GM19467 (cell line): ENCODE data around the gene LRRC25.

ENCODE experiments used
- ATAC-seq: cut with Tn5 transposase; IDR thresholded peaks from one replicate; pipeline ENCODE4 v1.9.1; 2021; ENCODE audit warnings: mild to moderate bottlenecking, moderate library complexity; ENCODE audit not compliant: unreplicated experiment

The LRRC25 gene

DNA sequence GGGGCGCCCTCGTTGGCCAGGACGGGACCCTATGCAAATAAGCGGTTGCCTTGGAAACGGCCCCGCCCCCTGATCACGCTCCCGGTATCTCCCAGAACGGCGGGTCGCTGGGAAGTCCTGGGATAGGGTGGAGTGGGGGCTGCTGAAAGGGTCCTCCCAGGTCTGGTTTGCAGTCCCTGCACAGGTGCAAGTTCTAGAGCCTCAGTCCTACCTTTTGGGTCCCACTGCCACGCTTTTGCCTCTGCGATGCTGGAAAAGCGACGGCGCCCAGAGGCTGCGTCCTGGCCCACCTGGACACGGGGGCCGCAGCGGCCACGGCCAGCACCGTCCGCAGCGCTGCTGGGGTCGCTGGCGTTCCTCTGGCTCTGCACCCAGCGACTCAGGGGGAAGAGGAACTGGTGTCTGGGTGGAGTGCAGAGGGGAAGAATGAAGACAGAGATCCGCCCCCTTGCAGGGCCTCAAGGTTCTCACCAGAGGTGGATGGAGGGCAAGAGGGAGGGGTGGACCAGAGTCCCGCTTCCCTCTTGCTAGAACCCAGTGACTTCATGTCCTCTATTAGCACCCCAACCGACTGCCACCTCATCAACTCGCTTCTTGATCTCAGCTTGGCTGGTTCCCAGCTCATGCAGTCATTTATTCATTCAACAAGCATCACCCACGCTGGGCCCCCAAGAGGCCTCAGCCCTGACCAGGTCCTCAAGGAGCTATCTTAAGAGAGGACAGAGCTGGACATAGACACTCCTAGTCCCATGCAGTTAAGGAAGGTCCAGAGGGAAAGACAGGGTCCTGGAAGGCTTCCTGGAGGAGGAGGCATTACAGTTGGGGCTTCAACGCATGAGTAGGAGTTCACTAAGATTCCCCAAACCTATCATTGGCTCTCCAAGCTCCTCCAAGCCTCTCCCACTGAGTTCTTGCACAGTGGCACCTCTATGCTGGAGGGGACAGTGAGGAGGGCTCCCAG lies at the start of gene LRRC25:
Gene LRRC25 (minus strand): TSS at position 381 of the 961 bp plus-strand sequence. CDS start 659 bp downstream, outside the sequence.
- ATAC-seq, result no peak

DNA sequence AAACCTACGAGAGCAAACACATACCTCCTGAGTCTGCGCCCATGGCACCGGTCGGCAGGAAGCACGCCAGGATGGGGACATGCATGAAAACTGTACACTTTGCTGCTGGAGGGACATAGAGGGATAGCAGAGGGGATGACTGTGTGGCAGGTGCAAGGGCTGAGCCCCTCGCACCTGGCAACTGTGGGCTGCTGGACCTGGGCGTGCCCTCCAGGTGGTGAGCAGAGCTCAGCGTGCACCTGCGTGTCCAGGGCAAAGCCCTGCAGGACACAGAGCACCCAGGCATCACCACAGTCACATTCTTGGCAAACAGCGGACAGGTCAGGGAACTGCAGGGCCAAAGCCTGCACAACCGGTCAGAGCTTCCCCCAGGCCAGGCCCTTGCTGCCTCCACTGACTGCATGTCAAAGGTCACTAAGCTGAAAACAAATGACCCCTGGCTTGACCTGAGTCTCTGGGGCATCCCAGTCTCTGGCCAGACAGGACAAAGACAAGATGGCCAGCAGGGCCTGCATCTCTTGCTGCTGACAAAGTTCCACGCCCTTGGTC lies 49.5 kb upstream of the LRRC25 start:
- ATAC-seq, result no peak

DNA sequence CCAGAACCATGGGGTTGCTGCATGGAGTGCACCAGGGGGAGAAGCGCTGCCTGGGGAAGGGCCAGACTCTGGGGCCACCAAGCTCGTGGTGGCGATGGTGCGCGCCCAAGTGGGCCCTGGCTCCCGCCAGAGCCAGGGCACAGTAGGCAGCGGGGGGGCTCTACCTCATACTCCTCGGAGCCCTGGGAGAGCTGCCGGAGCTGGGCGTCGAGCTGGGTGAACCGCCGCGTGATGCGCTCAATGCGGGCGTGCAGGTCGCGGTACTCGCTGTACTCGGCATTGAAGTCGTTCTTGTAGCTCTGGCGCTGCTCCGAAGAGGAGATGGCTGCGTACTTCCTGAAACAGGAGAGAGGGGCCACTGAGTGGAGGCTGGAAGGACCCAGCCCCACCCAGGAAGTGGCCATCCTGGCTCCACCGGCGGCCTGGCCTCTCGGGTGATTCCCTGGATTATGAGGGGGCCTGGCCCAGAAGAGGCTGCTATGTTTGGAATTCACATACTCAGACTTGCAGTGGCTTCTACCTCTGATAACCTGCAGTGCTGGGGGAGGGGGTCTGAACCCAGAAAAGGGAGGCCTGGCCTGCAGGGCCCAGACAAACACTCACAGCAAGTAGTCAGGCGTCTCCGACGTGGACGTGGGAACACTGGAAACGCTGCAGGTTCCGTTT lies 48.9 kb upstream of the LRRC25 start:
- no peak for ATAC-seq

DNA sequence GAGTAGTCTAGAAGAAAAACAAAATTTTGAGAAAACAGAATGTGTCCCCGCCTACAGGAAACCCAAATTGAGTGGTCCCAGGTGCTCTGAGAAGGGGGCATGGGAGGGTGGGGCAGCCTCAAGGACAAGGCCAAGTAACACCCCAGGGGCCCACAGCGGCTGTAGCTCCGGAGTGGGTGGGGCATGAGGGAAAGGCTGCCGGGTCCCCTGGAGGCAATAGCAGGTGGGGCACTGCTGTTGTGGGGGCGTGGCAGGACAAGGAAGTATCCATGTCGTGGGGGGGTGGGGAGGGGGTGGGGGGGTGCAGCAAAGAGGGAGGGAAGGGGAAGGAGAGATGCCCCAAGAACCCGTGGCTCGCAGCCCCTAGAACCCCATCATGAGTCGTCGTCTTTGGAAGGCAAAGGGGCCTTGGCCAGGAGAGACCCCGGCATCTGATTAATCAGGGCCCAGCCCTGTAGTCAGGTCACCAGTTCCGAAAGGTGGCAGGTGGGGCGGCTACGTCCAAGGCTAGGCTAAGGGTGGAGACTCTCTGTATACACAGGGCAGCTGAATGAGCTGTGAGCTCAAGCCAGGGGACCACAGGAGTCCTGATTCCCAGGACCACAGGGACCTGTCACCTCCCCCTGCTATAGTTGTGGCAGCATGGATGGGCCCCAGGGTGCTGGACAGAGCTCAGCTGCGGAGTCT lies 48.0 kb upstream of the LRRC25 start:
- ATAC-seq, result no peak

DNA sequence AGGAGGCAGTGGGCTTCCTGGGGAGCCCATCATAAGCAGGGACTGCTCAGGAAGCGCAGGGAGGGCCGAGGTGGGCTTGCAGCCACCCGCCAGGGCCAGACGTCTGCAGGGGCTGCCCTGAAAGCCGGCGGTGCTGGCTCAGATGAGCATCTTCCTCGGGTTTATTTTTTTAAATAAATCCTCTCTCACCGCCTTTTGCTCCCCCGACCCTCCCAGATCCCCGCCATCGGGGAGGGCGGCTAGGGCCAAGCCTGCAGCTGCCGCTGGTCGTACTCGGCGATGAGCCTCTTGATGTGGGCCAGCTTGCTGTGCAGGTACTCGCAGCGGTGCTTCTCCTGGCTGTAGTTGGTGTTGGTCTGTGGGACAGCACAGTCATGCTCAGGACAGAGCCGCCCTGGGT lies 47.1 kb upstream of the LRRC25 start:
- no peak for ATAC-seq

DNA sequence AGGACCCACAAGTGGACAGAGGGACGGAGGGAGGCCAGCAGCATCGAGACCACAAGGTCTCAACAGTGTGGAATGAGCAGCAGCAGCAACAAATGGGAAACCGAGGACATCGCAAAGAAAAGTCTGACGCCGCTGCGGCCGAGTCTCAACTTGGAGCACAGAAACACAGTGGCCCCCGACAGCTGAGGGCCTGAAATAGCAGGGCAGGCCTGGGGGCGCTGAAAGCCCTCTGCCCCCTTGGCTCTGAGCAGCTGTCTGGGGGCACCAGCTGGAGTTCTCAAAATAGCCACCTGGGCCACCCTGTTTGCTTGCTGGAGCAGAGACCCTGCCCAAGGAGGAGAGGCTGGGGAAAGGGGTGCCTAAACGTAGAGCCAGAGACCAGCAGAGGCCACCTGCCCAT lies 46.4 kb upstream of the LRRC25 start:
- ATAC-seq, result no peak

DNA sequence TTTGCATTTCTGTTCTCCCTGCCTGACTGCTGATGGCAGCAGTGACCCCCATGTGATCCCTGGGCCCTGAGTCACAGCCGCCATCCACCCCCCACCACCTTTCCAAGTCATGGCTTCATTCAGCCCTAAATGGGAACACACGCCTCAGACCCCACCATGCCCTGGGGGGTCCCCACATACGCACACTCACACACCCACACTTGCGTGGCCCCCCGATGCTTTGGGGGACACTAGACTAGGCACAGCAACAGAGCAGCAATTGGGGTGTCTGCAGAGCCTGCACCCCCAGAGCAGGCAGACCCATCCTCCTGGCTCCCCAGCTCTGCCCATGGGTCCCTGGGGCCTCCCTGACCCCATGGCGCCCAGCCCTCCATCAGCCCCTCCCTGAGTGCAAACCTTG lies 46.0 kb upstream of the LRRC25 start:
- no peak for ATAC-seq

DNA sequence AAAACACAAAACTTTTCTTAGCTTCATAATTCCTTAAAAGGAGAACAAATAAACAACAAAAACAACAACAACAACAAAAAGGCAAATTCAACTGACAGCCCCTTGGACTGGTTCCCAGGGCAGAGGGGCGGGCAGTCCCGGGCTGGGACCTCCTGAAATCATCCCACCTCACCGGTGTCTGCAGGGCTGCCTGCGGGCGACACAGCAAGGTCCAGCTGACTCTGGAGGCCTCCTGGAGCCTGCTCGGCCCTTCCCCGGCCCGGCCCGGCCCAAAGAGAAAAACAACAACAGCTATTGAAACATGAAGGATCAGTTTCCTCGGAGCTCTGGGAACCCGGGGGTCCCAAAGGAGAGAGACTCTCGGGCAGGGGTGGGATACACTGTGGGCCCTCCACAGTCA lies 45.5 kb upstream of the LRRC25 start:
- no peak for ATAC-seq

DNA sequence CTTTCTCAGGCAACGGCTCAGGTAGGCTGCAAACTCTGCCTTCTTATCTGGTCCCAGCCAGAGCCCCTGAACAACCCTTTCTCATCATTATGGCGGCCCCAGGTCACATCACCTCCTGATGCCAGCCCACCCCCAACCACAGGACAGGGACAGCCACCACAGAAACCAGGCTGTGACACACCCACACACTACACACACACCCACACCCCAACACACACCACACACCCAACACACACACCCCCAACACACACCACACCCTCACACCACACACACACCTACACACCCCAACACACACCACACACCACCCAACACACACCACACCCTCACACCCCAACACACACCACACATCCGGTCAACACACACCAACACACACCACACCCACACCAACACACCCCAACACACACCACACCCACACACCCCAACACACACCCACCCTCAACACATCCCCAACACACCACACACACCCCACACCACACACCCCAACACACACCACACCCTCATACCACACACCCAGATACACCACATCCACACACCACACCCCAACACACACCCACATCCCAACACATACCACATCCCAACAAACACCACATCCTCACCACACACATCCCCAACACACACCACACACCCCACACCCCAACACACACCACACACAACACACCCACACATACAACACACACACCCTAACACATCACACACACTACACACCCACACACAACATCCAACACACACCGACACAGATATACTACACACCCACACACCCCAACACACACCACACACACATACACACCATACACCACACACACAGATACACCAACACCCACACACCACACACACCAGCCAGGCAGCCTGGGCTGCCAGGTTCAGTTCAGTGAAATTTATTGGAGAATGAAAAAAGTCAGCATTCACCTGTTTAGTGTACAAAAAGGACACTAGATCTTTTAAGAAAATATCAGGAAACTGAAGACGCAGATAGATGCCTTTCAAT lies 44.7 kb upstream of the LRRC25 start:
- no peak for ATAC-seq

DNA sequence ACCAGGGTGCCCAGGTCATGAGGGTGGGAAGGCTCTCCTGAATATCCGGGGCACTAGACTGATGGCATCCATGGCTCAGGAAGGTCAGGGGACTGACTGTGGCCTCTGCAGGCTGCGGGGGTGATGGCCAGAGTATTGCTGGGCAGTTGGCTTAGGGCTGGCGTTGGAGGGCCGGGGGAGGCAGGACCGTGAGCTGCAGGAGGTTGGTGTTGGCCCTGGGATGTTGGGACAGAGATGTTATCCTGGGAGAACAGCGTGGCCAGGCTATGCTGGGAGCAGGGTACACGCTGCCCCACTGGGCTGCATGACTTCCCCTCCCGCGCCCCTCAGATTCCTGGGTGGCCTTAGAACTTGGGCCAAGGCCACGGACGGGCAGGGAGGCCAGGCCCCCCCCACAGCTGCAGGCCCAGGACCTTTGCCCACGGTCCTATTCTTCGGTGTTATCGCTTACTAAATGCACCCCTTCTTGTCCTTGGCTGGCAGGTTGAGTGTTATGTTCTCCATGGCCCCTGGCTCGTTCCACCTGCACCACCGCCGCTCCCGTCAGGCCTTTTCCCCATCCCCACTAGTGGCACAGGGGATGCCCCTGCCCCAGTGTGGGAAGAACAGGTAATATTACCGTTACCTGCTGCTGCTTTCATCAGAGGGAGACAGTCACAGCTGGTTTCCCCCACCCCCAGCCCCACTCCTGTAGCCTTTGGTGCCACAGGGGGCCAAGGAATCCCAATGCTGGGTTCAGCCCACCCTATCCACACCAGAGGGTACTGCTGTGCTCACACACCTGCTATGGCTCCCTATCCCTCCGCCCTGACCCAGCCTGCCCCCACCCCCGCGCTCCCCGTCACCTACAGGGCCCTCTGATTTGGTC lies 43.7 kb upstream of the LRRC25 start:
- ATAC-seq, result no peak

DNA sequence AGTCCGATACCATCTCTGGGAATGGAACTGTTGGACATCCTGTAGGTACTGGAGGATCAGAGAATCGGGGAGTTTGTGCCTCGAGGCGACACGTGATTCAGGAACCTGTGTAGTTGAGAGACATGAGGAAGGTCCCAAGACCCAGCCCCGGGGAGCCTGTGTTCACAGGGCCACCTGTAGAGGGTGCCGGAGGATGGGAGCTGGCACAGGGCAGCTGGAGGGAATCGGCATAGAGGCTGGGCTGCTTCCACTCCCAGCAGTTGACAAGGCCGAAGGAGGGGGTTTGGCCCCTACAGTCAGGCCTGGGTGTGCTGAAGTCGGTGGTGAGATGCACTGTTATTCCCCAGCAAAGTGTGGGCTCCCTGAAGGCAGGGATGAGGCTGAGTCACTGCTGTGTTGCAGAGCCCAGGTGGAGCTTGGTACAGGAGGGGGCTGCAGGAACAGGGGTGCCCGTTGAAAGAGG lies 43.0 kb upstream of the LRRC25 start:
- no peak for ATAC-seq

DNA sequence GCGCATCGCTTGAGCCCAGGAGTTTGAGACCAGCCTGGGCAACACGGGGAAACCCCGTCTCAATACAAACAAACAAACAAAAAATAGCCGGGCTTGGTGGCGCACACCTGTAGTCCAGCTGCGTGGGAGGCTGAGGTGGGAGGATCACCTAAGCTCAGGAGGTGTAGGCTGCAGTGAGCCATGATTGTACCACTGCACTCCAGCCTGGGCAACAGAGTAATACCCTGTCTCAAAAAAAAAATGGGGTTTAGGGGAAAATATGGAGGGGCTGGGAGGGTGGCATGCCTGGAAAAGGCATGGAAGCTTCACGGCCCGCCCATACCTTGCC lies 42.5 kb upstream of the LRRC25 start:
- no peak for ATAC-seq

DNA sequence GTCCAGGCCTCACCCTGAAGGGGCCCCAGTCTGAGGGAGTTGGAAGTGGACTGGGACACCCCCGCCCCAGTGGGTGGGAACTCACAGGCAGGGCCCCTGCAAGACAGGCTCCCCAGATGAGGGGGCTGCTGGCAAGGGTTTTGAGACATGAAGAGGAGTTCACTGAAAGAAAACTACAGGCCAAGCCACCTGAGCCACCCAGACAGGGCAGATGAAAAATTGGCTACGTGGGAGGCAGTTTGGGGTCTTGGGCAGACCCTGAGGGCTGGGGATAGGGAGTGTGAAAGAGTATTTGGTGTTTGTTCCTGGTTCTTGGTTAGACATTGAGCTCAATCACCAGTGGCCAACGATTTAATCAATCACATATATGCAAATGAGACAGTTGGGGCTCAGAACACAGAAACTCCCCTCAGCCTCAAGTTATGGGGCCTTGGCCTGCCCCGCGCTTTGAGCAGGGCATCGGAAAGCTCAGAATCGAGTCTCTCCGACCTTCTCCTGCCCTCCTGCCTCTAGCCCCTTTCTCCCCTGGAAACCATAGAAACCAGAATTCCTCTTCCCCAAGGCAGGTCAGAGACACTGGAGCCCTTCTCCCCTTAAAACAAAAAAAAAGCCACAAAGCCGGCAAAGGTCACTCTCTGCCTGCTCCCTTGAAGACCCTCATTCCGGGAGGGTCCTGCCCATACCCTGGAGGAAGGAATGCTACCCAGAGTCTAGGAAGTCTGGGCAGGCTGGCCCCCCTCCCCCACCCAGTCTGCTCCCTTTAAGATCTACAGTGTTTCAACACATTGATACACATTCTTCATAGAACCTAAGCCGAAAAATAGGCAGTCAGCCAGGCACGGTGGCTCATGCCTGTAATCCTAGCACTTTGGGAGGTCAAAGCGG lies 41.8 kb upstream of the LRRC25 start:
- ATAC-seq, result no peak

DNA sequence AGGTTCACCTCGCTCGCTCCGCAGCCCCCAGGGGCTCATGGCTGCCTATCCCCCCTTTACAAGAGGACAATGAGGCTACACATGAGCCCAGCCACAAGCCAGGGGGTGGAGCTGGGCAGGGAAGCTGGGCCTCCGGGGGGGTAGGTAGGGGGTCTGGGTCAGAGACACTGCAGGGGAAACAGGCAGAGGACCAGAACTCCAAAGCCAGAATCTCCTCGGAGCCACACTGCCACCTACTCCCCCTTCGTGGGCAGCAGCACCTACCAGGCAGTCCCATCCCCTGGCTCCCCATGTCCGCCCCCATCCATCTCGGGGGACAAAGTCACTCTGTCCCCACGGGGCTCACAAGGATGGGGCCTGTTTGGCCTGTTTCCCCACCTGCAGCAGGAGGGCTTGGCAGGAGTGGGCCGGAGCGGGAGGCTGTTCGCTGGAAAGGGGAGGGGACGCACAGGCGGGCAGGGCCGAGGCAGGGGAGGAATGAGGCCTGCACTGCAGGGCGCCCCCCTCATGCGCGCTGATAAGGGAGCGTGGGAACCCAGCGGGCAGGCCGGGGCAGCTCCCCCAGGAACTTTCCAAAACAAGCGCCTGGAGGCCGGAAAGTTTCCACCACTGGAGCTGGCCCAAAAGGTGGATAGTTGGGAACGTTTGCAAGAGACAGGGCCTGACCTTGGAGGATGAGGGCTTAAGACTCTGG lies 41.1 kb upstream of the LRRC25 start:
- ATAC-seq, result no peak

DNA sequence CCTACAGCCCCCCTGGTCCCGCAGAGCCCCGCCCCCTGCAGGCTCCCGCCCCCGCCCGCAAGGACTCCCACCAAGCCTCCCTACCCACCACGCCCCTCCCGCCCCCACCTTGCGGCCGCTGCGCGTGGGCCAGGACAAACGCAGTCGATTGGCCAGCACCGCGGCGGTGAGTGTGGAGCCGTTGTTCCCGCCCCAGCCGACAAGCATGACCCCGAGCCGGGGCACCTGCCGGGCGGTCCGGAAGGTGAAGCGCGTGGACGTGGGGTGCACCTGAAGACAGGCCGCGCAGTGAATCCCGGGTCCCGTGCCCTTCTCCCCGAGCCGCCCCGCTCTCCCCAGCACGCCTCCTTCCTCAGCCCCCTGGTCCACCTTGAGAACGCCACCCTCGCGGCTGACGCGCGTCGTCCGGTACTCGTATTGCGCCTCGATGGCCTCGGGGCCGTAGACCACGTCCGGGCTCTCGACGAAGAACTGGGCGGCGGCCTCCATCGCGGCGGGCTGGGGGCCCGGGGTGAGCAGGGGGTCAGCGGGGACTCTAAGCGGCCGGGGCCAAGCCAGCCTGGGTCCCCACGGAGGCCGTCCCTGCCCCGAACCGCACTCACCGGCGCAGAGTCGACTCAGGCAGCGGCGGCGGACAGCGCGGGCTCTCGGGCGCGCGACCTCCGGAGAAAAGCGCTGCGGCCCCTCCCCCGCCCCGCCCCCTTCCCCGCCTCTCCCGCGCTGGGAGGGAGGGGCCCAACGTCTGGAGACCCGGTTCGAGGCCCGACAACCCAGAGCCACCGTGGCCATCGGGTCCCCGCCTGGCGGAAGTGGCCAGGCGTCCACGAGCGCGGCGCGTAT lies 40.3 kb upstream of the LRRC25 start, which contains the start of gene ISYNA1:
Gene ISYNA1 (minus strand): TSS at position 643 of the 840 bp plus-strand sequence. CDS start 154 bp downstream, at position 489.
- no peak for ATAC-seq

DNA sequence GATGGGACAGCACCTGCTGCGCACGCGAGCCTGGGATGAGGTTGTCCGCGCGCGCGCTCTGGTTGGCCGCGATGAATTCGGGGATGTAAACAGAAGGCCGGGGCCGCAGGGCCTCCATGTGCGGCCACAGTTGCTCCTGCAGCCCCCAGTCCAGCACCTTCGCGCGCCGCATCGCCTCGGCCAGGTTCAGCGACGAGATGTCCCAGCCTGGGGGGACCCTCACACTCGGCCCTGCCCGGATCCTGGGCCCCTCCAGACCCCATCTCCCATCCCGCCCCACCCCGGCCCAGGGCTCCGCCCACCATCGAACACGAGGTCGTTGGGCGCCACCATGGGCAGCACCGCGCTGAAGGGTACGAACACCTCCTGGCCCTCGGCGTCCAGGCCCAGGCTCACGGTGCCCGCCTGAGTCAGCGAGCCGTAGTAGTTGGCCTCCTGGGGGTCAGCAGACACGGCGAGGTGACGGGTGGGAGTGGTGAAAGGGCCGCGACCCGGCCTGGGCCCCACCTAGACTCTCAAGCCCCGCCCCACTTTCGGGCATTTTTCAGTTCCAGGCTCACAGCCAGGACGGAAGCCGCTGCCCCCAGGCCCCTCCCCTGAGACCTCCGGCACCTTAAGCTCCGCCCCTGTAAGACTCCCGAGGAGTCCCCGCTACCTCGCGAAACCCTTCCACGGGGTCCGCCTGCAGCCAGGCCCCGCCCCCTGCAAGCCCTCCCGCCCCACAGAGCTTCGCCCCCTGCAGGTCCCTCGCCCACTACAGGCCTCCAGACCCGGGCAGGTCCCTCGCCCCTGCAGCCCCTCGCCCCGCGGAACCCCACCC lies 39.5 kb upstream of the LRRC25 start:
- peak; percentile 41 for ATAC-seq
